Activated CD4-positive, alpha-beta memory T cell treated with anti-CD3 and anti-CD28 coated beads for 36 hours (primary cell): ENCODE measurements around the gene SLC35B3. TPM values are rescaled to one million over a fixed set of nuclear protein-coding genes. Genes with fewer than 3 reads are reported as not detected.
"Not testable (repeated sequence)": the region's sequence is repeated elsewhere in the genome, so short reads cannot be mapped to it uniquely, and the experiment has no call there.

Experiments
- CTCF ChIA-PET: fragments of 350-600 bp; sonication (Branson Sonifier 250); formaldehyde crosslinking; loops from one replicate; lab custom pipeline; 2021; ENCODE audit warnings: antibody characterized with exemption, inconsistent platforms; lab: Charles Lee
- POLR2A ChIA-PET: fragments of 350-600 bp; sonication (Branson Sonifier 250); formaldehyde crosslinking; loops from one replicate; lab custom pipeline; 2021; ENCODE audit warnings: antibody characterized with exemption; lab: Charles Lee
- DNase-seq: peaks from one replicate; pipeline ENCODE4 v3.0.0-alpha.2; 2020
- H3K27ac Mint-ChIP-seq: one replicate; pipeline ENCODE4 v1.8.0; 2021; ENCODE audit warnings: mixed read lengths
- H3K27me3 Mint-ChIP-seq: one replicate; pipeline ENCODE4 v1.8.0; 2021; ENCODE audit warnings: mixed read lengths
- H3K36me3 Mint-ChIP-seq: one replicate; pipeline ENCODE4 v1.8.0; 2021; ENCODE audit warnings: mixed read lengths
- H3K4me1 Mint-ChIP-seq: one replicate; pipeline ENCODE4 v1.8.0; 2021; ENCODE audit warnings: low read depth, mixed read lengths
- H3K4me3 Mint-ChIP-seq: one replicate; pipeline ENCODE4 v1.8.0; 2021; ENCODE audit warnings: mild to moderate bottlenecking, mixed read lengths
- H3K9me3 Mint-ChIP-seq: one replicate; pipeline ENCODE4 v1.8.0; 2021; ENCODE audit warnings: mixed read lengths
- intact Hi-C: fragments of 100-400 bp; cut with micrococcal nuclease; formaldehyde crosslinking; loops from one replicate; pipeline ENCODE4 v1.15.1; 2023
- total RNA-seq, 2 experiments: library from RNA; stranded (reverse); gene quantifications; one replicate each; pipeline ENCODE4 v1.2.3, GENCODE V29; 2021

SLC35B3 gene
- total RNA-seq, 2 experiments from 2014 or later: 7.6 to 7.9 TPM

GRCh38 chr6:8405946-8406345 lies 29.4 kb downstream of the SLC35B3 start:
- H3K27ac Mint-ChIP-seq, POLR2A ChIA-PET, H3K4me3 Mint-ChIP-seq, intact Hi-C loops, H3K27me3 Mint-ChIP-seq, CTCF ChIA-PET, H3K9me3 Mint-ChIP-seq, H3K4me1 Mint-ChIP-seq: not testable (repeated sequence)
- peaks cover 14% of the 10 kb centered on the region for H3K36me3 Mint-ChIP-seq
- peak; percentile 15 for DNase-seq

DNA sequence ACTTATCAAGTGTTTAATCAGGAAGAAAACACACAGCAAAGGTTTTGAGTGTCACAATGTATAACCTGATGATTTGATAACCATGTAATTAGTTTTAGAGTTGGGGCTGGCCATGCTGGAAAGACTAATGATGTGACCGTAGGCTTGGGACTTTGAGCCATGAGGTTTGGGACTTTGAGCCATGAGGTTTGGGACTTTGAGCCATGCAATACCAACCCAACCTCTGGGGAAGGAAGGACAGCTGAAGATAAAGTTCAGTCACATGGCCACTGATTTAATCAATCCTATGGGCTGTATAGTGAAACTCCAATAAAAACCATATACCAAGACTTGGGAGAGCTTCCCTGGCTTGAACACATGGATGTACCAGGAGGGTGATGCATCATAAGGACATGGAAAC lies 32.8 kb downstream of the SLC35B3 start:
- POLR2A ChIA-PET: no interaction called here
- Mint-ChIP-seq H3K36me3 (peaks cover 2% of the 10 kb centered on the region), H3K27ac (no peak overlapping the region), H3K27me3 (no peaks in the 10 kb centered on the region), H3K4me3 (no peak overlapping the region), H3K9me3 (peaks cover 5% of the 10 kb centered on the region), H3K4me1 (no peaks in the 10 kb centered on the region)
- CTCF ChIA-PET: no interaction called here
- intact Hi-C loops: no loop called here
- no peak for DNase-seq

- DNase-seq: no peak
- intact Hi-C loops: no loop called here
- Mint-ChIP-seq H3K9me3 (peaks cover 5% of the 10 kb centered on the region), H3K4me3 (no peak overlapping the region), H3K27me3 (no peaks in the 10 kb centered on the region), H3K4me1 (no peaks in the 10 kb centered on the region), H3K27ac (no peak overlapping the region), H3K36me3 (peaks cover 2% of the 10 kb centered on the region)
- ChIA-PET CTCF (no interaction called here), POLR2A (no interaction called here)
Observed at GRCh38 chr6:8400663-8401062, 34.7 kb downstream of the SLC35B3 start.

DNA sequence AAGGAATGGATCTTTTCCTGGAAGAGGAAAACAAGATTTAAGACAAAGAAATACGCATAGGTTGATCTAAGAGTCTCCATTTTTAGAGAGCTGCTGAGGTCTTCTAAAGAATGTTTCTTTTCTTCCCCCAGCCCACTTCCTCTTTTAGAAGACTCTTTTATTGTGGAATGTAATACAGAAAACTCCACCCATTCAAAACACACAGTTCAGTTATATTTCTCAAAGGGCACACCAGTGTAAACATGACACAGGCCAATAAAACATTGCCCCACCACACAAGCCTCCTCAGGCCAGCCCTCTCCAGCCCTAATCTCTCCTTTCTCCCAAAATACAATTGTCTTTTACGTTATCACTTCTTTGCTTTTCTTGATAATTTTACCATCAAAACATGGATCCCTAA lies 42.8 kb downstream of the SLC35B3 start:
- intact Hi-C loops: no loop called here
- no peak for DNase-seq
- POLR2A ChIA-PET: no interaction called here
- Mint-ChIP-seq H3K4me3 (no peak overlapping the region), H3K9me3 (no peaks in the 10 kb centered on the region), H3K27ac (no peak overlapping the region), H3K4me1 (peaks cover 11% of the 10 kb centered on the region), H3K27me3 (peaks cover 1% of the 10 kb centered on the region), H3K36me3 (no peaks in the 10 kb centered on the region)
- CTCF ChIA-PET: no interaction called here

- ChIA-PET CTCF (no interaction called here), POLR2A (no interaction called here)
- Mint-ChIP-seq H3K4me1 (peaks cover 11% of the 10 kb centered on the region), H3K9me3 (no peaks in the 10 kb centered on the region), H3K4me3 (no peak overlapping the region), H3K27ac (no peak overlapping the region), H3K36me3 (no peaks in the 10 kb centered on the region), H3K27me3 (peaks cover 1% of the 10 kb centered on the region)
- no peak for DNase-seq
- intact Hi-C loops: no loop called here
Observed at GRCh38 chr6:8391934-8392333, 43.4 kb downstream of the SLC35B3 start.

DNA sequence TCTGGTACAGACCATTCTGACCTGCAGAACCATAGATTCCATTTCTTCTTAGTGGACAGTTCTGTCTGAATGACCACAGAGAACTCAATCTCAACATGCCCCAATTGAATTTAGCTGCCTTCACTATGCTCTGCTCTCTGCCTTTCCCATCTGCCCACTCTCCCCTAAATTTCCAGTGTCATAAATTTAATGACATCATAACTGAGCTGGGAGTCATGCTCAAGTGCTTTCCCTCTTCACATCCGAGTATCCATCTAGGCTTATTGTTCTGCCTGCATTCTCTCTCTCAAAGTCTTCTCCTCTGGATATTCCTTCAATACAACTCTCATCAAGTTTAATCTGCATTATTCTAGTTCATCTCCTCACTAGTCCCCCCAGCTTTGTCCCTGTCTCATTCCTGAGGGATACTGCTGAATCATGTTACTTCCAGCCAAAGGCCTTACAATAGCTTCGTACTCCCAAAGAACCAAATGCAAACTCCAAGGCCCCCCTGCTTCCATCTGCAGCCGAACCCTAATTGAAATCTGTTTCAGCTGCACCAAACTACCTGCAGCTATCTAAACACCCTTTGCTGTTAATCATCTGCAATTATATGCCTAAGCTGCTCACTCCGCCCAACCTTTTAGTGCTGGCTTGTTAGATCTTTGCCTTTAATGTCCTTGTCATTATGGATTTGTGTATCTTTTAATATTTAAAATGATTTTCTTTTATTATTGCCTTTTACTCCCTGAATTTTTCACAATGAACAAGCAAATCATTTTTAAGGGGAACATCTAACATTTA lies 46.1 kb downstream of the SLC35B3 start:
- Mint-ChIP-seq H3K27ac (no peak overlapping the region), H3K27me3 (peaks cover 1% of the 10 kb centered on the region), H3K36me3 (no peaks in the 10 kb centered on the region), H3K4me1 (peaks cover 11% of the 10 kb centered on the region), H3K9me3 (no peaks in the 10 kb centered on the region), H3K4me3 (no peak overlapping the region)
- ChIA-PET CTCF (no interaction called here), POLR2A (no interaction called here)
- no peak for DNase-seq
- intact Hi-C loops: no loop called here

GRCh38 chr6:8387942-8388437 lies 47.4 kb downstream of the SLC35B3 start:
- Mint-ChIP-seq H3K4me1 (peaks cover 11% of the 10 kb centered on the region), H3K36me3 (no peaks in the 10 kb centered on the region), H3K27ac (no peak overlapping the region), H3K9me3 (no peaks in the 10 kb centered on the region), H3K27me3 (peaks cover 1% of the 10 kb centered on the region), H3K4me3 (no peak overlapping the region)
- DNase-seq: no peak
- CTCF ChIA-PET: no interaction called here
- intact Hi-C loops: no loop called here
- POLR2A ChIA-PET: no interaction called here

DNA sequence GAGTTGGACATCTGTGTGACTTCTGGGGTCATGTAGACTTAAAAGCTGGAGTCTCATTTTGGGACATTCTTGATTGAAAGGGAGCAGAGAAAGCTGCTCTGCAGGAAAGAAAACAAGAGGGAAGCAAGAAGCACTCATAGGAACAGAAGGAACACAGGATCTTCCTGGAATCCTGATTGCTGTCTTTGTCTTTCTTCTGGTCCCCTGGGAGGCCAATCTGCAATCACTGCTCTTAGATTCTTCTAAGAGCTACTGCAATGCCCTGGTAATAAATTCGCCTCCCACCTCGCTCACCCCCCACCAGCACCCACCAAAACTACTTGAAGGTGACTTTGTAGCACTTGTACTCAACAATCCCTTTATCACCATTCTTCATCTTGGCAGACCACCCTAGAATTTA lies 51.8 kb downstream of the SLC35B3 start:
- Mint-ChIP-seq H3K36me3 (no peaks in the 10 kb centered on the region), H3K27ac (no peak overlapping the region), H3K4me1 (no peaks in the 10 kb centered on the region), H3K4me3 (no peak overlapping the region), H3K9me3 (no peaks in the 10 kb centered on the region), H3K27me3 (peaks cover 7% of the 10 kb centered on the region)
- ChIA-PET CTCF (interaction anchor here (0.9 kb wide), 1 partner anchor 253 kb away, joined by 3 read pairs; no protein-coding TSS in a partner anchor), POLR2A (no interaction called here)
- intact Hi-C loops: no loop called here
- DNase-seq: no peak

DNA sequence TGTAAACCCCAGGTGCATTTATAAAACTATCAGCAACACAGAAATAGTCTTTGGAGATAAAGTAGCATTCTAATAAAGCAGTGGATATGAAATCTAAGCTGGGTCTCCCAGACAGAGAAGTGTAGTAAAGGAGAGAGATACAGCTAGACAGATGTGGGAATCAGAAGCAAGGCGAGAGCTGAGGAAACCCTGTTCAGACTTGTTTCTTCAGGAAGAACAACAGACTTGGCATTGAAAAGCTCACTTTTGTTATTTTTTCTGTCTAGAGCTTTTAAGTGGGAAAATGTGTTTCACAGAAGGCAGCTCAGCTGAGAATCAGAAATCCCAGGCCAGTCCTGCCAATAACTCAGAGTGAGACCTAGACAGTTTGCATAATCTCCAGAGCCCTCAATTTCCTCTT lies 52.9 kb downstream of the SLC35B3 start:
- POLR2A ChIA-PET: no interaction called here
- Mint-ChIP-seq H3K4me1 (no peaks in the 10 kb centered on the region), H3K27ac (no peak overlapping the region), H3K36me3 (no peaks in the 10 kb centered on the region), H3K4me3 (no peak overlapping the region), H3K27me3 (peaks cover 8% of the 10 kb centered on the region), H3K9me3 (no peaks in the 10 kb centered on the region)
- no peak for DNase-seq
- CTCF ChIA-PET: no interaction called here
- intact Hi-C loops: no loop called here

DNA sequence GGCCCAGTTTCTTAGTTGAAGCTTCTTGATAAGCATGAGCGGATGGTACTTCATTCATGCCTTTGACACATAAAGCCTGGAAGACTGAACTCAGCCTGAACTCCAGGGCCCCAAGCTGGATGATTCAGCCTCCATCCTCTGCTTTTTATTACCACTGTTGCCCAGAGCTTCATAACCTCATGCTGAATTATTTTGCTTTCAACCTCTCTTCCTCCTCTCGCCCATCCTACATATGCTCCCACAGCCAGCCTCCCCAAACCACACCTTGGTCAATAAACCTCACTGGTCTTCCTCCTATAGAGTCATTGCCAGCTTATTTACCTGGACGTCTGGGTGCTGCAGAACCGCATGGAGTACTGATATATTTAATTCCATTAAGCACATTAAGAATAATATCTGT lies 59.4 kb downstream of the SLC35B3 start:
- DNase-seq: no peak
- Mint-ChIP-seq H3K27ac (no peak overlapping the region), H3K27me3 (peaks cover 14% of the 10 kb centered on the region), H3K36me3 (no peaks in the 10 kb centered on the region), H3K4me3 (no peak overlapping the region), H3K4me1 (no peaks in the 10 kb centered on the region), H3K9me3 (no peaks in the 10 kb centered on the region)
- intact Hi-C loops: no loop called here
- ChIA-PET POLR2A (no interaction called here), CTCF (no interaction called here)
